GM12892 (cell line): ENCODE data around the gene PHOSPHO2.

Experiments
- POLR2A ChIP-seq: IDR thresholded peaks from 2 replicates; pipeline ENCODE4 v1.6.1; 2011; ENCODE audit warnings: low read depth, low read length, control low read depth
- POLR2AphosphoS5 ChIP-seq: IDR thresholded peaks from 2 replicates; pipeline ENCODE4 v1.6.1; 2011; ENCODE audit warnings: low read depth, low read length, control low read depth
- TAF1 ChIP-seq: IDR thresholded peaks from 2 replicates; pipeline ENCODE4 v1.6.1; 2011; ENCODE audit warnings: low read depth, mild to moderate bottlenecking, control low read depth, low read length, borderline replicate concordance

DNA sequence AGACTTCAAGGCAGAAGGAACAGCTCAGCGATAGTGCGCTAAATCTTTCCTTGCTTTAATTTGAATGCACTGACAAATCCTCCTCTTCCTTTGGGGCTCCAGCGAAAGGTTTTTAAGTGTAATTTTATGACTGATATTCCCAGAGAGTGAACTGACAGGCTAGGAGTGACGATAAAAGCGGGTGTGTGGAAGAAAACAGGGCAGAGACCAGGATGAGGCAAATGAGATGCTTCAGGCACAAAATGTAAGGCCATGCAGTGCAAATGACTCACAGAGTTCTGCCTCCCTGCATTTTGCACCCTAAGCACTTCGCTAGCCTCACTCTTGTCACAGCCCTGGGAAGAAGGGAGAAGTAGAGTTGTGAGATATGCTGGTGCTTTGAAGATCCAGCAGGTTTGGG is 54.0 kb downstream of the PHOSPHO2 start:
- TF ChIP-seq TAF1 (no peak), POLR2AphosphoS5 (no peak), POLR2A (no peak)
